NB4 (cell line): ENCODE results near the gene TBC1D17.

Experiments used
- CTCF ChIP-seq: IDR thresholded peaks from one replicate; pipeline ENCODE4 v1.5.1; 2012; ENCODE audit warnings: low read depth, low read length
- POLR2A ChIP-seq: IDR thresholded peaks from 2 replicates; pipeline ENCODE4 v1.6.1; 2011; ENCODE audit warnings: mild to moderate bottlenecking; ENCODE audit not compliant: insufficient read length; ENCODE audit errors: extremely low read depth

DNA sequence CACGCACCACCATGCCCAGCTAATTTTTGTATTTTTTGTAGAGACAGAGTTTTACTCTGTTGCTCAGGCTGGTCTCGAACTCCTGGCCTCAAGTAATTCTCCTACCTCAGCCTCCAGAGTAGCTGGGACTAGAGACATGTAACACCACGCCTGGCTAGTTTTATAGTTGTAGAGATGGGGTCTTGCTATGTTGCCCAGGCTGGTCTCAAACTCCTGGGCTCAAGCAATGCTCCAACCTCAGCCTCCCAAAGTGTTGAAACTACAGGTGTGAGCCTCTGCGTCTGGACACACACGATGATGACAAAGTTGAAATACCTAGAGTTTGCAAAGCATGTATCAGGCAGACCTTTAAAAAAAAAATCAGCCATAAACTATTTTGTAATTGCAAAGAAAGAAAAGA, 31.1 kb upstream of the TBC1D17 start:
- TF ChIP-seq CTCF (no peak), POLR2A (no peak)
